ENCODE data around the gene ARHGAP28.
"Not testable (repeated sequence)": the region's sequence is repeated elsewhere in the genome, so short reads cannot be mapped to it uniquely, and the experiment has no call there.

The ARHGAP28 gene

DNA sequence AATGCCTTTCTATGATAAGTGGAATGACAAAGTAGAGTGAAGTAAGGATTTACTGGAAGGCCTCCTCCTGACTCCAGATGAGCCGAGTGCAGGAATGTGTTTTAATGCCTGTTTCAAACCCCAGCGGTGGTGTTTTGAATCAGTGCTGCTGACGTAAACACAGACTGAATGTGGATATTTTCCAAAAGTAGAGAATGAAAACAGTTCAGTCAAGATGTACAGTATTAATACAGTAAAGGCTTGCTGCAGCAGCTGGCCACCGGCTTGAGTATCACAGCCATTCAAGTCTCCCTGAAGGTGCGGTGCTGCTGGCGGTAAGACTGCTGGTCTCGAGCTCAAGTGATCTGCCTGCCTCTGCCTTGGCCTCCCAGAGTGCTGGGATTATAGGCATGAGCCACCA lies 46.7 kb downstream of the ARHGAP28 start:
- peak; percentile 39 for DNase-seq

DNA sequence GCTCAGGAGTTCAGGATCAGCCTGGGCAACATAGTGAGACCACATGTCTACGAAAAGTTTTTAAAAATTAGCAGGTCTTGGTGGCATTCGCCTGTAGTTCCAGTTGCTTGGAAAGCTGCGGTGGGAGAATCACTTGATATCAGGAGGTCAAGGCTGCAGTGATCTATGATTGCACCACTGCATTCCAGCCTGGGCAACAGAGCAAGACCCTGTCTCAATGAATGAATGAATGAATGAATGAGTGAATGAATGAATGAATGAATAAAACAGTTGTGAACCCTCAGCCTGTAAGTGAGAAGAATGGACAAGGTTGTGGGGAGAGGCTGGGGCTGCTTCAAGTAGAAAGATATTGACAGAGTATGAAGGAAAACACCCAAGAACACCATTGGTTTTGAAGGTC lies 48.0 kb downstream of the ARHGAP28 start:
- DNase-seq, result no peak

DNA sequence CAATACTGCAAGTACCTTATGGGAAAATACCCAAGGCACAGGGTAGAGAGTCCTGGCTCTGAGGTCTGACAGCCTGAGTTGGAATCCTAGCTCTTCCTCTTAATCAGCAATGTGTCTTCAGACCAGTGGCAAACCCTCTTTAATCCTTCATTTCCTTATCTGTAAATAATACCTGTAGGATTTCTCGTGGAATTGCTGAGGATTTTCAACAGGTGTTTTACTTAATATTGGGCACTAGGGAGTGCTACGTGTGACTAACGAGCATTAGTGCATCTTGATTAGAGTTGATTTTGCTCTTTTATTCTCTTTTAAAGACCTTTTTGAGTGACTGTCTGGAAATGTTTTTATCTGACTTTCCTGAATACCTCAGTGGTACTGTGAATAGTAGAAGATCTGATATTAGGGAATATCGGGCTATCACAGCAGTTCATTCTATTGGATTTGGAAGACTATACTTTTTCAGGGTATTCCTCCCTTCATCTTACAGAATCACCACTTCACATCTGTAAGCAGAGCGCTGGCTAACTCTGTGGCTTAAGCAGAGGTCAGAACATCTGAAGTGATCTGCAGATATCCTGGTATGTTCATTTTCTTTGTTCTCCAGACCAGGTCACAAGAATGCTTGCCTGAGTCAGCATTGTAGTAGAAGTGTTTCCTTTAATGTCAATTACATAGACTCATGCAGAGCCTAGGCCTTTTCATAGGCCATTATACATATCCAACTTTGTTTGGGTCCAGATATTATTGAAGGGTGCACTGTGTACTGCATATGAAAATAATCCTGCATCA lies 49.1 kb downstream of the ARHGAP28 start:
- peak; percentile 38 for DNase-seq

DNA sequence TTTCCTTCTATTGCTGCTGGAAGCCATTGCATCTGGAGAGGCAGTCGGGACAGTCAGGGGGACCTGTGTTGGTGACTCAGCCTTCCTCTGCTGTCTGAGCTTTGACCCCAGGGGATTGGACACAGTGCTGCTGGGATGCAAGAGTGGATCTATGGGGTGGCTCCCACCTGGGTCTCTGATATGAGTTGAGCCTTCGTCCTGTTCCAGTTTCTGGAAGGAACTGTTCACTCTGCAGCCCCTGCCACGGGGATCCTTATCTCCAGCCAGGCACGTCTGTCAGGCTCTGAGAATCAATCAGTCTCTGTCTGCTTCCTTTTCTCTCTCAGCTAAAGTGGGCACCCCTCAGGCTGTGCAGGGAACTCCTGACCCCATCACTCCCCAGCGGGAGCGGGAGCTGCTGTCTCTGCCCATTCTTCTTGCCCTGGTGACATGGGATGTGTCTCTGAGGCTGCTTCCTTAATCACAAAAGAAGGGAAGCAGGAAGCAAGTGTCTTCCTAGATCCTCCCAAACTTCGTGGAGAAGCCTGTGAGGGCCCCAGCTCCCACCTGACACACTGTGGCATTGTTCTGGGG lies 51.7 kb downstream of the ARHGAP28 start:
- no peak for DNase-seq

DNA sequence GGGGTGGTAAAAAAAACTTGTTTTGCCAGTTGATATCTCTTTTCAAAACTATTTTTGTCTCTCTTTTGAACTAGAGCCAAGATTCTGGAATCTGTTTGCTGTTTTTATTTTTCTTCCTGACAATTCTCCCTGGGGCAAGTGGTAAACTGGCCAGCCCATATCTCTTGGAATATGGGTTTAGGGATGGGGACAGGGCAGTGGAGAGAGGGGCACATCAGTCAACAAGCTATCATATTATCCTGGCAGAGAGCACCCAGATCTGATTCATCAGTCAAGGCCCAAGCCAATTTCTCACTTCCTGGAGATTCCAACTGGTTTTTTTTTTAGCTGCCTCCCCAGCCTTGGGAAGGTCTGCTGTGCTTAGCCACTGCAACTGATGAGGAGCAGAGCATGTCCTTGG lies 52.3 kb downstream of the ARHGAP28 start:
- no peak for DNase-seq

DNA sequence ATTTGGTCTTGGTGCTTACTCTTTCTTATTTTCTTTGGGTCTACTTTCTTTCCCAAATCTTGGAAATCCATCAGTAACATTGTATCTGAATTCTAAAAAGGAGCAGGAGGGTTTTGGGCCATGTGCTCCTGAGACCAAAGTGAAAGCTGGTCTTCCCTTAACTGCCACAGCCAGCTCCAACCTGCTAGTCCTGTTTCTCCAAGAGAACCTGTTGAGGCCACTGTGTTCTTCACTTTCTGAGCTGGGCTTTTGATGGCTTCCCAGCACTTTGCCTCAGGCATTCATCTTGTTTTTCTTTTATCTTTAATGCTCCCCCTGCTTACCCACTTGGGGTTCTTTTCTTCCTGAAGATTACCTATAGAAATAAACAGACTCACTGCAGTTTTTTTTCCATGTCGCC lies 53.3 kb downstream of the ARHGAP28 start:
- no peak for DNase-seq

DNA sequence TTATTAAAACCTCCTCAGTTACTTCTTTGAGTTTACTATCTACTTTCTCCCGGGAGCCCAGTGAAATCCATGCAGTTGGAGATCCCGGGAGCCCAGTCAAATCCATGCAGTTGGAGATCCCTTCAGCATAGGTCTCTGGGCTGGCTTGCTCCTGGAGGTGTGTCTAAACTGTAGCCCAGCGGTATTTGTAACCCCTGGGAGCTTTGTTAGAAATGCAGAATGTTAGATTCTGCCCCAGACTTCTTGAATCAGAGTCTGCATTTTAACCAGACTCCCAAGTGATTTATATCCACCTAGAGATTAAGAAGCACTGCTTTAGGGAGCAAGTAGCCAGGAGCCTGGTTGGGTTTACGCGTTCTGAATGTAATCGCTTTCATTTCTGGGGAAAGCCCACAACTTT lies 54.5 kb downstream of the ARHGAP28 start:
- no peak for DNase-seq

DNA sequence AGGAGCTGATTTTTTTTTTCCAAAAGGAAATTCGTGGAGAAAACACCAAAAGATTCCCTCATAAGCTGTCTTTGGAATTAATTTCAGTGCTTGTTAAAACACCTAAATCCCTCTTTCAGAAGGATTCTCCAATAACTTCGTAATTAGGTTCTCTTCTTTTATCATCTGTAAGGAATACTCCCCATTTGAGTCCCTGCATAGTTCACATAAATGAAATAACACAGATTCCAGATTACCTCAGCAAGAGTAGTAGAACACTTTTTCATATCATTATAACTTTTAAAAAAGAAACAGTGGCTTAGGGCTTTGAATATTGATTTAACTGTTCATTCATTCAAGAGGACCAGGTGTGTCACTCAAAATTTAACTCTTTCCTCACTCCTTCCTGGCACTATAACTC lies 55.5 kb downstream of the ARHGAP28 start:
- DNase-seq, result no peak

DNA sequence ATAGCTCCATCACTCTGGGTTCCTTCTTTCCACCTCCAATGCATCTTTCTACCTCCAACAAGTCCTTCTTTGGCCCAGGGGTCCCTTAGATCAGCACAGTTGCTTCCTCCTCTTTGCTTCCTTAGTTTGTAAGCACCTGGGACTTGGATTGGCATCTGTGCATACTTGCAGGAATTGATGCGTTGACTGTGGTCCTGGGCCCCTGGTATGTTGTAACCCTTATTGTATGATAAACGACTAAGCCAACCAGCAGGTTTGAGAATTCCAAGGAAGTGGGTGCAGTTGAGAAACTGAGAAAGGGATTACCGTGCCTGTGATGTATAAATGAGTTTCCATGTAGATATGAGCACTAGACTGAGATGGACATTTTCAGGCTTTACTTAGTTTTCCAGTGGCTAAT lies 55.9 kb downstream of the ARHGAP28 start:
- no peak for DNase-seq

DNA sequence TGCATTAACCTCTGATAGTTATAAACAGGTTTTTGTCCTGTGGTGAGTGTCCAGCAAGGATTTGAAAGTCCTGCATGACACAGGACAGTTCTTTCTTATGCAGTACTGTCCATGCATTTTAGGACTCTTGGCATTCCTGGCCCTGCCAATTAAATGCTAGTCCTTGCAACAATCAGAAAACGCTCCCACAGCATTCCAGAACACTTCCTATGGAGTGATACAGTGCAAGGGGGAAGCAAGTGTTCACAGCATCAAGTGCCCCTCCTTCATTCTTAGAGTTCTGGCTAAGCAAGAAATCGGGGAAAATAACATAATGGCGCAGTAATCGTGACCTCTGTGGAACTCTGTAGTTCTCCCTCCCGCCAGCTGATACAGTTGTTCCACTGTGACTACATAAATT lies 62.9 kb downstream of the ARHGAP28 start:
- DNase-seq, result no peak

DNA sequence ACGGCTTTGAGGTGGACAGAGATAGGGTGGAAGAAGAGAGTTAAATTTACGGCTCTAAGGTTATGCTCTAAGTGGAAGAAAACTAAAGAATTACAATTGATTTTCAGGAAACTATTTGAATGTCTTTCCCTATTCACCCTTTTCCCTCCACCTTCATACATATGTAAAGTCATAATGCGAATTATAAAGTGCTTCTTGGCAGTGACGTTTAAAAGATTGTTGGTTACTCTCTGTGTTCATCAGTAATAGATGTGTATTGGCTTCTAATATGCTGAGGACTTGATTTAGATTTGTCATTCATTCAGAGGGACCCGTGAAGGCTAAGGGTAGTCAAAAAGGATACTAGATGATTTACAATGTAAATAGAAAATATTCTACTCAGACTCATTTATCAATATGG lies 63.9 kb downstream of the ARHGAP28 start:
- no peak for DNase-seq

DNA sequence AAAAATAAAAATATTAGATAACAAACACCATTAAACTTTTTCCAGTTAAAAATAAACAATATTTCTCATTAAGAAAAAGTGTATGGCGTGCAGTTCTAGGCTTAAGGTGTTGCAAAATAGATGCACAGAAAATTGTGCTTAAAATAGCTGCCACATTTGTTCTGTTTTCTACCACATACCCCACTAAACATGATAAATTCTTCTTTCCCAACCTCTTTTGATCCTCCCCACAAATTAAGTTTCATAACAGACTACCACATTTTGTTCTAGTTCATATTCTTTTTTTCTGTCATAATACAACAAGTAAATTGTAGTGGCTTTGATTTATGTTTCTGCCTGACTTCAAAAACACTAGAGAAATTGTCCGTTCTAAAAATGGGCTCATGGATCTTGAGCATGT lies 64.5 kb downstream of the ARHGAP28 start:
- no peak for DNase-seq

DNA sequence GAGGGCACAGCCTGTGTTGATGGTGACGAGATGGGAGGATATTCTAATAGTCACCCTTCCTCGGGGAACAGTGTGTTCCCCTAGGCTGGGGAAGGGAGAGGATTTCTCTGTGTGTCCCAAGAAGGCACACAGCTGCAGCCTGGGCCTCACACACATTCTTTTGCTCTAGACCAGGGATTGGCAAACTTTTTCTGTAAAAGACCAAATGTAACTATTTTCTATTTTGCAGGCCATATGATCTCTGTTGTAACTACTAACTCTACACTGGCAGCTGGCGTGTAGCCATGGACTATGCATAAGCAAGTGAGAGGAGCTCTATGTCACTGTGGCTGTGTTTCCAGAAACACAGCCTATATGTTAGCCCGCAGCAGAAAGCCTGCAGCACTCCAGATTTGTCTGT lies 65.8 kb downstream of the ARHGAP28 start:
- DNase-seq, result no peak

DNA sequence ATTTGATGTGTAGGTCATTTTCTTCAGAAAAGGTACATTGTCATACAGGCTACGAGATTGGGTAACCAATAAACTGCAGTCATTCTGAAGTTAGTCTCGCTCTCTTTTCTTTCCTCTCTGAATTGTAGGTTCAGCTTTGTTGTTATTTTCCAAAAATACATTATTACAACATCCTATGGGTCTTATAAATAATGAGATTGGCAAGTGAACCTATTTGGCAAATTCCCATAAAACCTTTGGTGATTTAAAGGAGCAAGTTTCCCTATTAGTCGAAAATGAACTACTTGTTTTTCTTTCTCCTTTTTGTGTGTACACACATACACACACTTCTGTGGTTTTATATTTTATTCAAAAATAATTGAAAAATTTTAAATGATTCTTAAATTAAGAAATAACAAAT lies 67.0 kb downstream of the ARHGAP28 start:
- DNase-seq, result no peak

DNA sequence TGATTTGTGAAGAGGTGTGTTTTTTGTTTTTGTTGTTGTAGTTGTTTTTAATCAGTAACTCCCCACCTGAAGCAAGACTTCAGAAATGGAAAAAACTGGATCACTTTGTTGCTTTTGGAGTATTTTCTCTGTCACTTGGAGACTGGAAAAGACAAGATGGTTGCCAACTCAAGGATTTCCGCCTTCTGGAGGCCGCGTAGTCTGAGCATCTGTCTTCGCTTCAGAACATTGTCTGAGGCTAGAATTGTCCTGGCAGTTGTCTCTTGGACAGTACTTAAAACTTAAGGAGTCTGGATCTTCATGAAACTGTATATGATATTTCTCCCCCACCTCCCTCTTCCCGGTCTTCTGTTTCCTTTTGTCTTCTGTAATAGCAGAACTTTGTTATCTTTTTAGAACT lies 67.7 kb downstream of the ARHGAP28 start:
- no peak for DNase-seq

DNA sequence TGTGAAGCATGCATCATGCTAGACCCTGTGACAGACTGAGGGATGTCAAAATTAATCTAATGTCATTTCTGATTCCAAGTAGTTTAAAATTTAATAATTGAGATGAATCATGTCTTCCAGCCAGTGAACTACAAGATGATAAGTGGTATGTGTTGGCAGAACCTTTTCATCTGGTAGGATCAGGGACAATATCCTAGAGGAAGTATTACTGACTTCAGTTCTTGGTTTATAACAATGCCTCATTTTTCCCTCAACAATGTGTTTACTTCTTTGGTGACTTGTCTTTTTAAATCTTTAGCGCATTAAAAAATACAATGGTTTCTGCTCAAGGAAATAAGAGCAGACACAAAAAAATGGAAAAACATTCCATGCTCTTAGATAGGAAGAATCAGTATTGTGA lies 69.4 kb downstream of the ARHGAP28 start:
- no peak for DNase-seq

DNA sequence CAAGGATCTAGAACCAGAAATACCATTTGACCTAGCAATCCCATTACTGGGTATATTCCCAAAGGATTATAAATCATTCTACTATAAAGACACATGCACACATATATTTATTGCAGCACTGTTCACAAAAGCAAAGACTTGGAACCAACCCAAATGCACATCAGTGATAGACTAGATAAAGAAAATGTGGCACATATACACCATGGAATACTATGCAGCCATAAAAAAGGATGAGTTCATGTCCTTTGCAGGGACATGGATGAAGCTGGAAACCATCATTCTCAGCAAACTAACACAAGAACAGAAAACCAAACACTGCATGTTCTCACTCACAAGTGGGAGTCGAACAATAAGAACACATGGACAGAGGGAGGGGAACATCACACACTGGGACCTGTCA lies 70.8 kb downstream of the ARHGAP28 start:
- not testable (repeated sequence) for DNase-seq

DNA sequence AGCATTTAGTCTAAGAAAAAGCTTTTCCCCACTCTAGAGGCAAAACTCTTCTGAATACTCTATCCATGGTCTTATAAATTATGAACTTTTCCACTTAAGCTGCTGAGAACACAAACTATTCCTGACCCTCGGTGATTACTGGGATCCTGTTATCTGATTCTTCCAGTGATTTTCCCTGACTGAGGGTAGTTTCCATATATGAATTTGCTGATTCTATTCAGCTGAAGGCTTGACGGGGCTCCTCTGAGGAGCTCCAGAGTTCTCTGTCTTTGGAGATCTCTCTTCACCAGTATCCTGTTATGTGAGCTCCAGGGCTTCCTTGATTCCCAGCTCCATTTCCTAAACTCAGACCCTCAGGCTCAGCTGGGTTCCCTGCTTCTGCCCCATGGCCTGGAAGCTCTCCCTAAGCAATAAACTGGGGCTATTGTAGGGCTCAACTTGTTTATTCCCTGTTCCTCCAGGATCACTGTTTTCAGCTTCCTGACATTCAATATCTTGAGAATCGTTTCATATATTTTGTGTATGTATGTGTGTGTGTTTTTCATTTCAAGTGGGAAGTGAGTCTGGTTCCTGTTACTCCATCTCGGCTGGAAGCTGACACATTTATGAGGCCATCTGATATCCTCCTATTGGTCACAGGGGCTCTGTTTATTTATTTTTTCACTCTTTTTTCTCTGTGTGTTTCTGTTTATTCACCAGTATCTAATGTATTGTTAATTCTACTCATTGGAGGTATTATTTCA lies 78.2 kb downstream of the ARHGAP28 start:
- DNase-seq, result no peak

DNA sequence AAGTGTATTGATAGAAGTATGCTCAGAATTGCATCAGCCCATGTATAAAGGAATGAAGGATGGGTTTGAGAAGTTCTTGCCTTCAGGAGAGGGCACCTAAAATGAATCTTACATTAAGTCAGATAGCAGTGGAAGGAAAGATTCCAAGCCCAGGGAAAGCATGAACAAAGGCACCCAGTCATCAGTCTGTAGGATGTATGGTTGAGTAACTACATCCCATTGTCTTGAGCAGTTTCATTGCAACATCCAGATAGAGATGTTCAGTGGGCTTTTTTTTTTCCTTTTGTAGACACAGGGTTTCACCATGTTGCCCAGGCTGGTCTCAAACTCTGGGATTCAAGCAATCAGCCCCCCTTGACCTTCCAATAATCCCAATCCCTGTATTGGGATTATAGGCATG lies 80.7 kb downstream of the ARHGAP28 start:
- no peak for DNase-seq

DNA sequence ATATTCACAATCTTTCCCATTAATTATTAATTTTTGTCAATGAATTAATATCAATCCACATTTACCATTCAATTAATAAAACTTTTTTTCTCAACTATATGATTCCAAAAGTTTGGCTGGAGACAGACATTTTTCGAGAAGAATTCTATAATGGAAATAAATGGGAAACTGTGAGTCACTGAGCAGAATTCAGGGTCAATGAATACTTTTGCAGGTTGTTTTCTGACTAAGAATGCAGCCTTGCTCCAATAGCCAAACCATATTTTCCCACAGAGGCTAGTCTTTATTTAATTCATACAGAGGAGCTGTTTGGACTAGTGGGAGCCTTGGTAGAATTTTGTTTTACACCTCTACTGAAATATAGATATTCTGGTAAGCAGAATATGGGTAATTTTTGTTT lies 82.3 kb downstream of the ARHGAP28 start:
- no peak for DNase-seq

DNA sequence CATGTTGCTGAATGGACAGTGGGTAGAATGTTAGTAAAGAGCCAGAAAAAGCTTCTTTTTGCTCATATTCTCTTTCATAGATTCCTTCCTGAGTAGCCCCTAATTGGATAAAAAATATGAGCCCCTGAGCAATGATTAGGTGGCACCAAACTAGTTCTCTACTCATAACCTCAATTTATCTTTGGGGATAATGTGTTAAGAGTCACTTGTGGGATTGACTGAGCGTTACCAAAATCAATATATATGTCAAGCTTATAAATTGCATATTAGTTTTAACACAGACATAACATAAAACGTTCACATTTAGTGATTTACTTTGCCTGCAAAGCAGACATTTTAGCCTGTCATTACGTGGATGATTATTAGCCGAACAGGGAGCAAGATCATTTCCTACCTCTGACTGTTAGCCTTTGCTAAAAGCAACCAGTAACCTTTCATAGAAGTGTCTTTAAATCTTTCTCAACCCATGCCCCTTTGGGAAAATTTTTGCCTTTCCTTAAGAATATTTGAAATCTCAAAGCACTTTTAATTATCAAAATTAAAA lies 85.4 kb downstream of the ARHGAP28 start:
- no peak for DNase-seq

DNA sequence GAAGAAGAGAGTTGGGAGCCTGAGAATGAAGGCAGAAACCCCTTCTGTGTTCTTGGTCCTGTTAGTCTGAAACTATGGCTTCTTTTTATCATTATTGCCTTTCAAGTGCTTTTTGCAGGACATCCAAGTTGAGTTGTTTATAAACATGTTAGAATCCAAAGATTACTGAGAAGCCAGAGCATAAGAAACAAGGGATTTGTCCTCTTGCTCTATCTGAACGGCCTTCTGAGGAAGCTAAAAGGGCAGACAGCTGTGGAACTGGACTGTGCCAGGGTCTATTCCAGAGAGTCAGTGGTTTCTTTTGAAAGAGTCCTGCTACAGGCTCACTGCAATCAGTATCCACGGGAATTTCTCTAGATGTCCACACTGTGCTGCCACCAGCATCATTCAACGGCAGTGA lies 86.6 kb downstream of the ARHGAP28 start:
- DNase-seq, result no peak

DNA sequence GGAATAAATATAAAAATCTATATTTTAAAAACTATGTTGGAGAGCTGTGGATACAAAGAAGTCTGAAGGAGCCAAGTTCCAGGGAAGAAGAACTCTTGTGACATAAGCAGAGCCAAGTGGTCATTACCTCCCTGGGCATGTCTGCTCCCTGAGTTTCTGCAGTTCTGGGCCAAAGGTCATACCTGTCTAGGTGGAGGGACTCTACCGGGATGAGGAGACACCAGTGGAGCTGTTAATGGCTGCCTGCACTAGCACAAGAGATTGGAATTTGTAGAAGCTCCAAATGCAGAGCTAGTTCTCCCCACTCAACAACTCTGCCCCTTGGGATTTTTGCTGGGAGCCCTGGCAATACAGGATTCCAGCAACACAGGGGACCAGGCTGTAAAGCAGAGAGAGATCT lies 89.8 kb downstream of the ARHGAP28 start:
- DNase-seq, result no peak

DNA sequence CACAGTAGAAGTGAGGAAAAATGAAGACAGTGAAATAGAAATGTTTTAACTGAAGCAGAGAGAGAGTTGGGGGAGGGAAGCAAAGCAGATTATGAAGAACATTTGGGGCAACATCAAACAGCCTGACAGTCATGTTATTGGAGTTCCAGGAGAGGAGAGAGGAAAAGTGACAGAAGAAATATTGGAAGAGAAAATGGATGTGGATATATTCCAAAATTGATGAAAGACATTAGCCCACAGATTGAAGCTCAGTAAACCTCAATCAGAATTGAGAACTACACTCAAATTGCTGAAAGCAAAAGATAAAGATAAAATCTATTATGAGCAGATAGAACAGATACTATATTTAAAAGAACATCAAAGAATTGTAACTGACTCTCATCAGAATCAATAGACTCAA lies 90.8 kb downstream of the ARHGAP28 start:
- no peak for DNase-seq

Data from NCI-H82 (cell line).